Endothelial cell of umbilical vein (primary cell): Measurements from ENCODE around the gene CHD6.

Source experiments
- MAX ChIP-seq: IDR thresholded peaks from 2 replicates; pipeline ENCODE4 v1.6.1; 2011; ENCODE audit not compliant: insufficient read depth, insufficient read length
- MYC ChIP-seq: IDR thresholded peaks from one replicate; pipeline ENCODE4 v1.6.1; 2011; ENCODE audit warnings: mild to moderate bottlenecking, low read depth, low read length
- TF ChIP-seq, protein P1 (sequence below), 2 donors: IDR thresholded peaks; 1 replicate in 1 of 2; 2 replicates in 1 of 2; pipeline ENCODE4 v1.5.1; 2011; ENCODE audit warnings: low read length in 2 of 2, mild to moderate bottlenecking in 2 of 2, moderate library complexity in 2 of 2, control low read depth in 1 of 2, inconsistent platforms in 1 of 2, low read depth in 1 of 2; ENCODE audit not compliant: insufficient read depth in 1 of 2; ENCODE audit errors: extremely low read depth in 1 of 2

GRCh38 chr20:41355598-41356203 lies 262.5 kb downstream of the CHD6 start:
- TF ChIP-seq, protein P1, sequence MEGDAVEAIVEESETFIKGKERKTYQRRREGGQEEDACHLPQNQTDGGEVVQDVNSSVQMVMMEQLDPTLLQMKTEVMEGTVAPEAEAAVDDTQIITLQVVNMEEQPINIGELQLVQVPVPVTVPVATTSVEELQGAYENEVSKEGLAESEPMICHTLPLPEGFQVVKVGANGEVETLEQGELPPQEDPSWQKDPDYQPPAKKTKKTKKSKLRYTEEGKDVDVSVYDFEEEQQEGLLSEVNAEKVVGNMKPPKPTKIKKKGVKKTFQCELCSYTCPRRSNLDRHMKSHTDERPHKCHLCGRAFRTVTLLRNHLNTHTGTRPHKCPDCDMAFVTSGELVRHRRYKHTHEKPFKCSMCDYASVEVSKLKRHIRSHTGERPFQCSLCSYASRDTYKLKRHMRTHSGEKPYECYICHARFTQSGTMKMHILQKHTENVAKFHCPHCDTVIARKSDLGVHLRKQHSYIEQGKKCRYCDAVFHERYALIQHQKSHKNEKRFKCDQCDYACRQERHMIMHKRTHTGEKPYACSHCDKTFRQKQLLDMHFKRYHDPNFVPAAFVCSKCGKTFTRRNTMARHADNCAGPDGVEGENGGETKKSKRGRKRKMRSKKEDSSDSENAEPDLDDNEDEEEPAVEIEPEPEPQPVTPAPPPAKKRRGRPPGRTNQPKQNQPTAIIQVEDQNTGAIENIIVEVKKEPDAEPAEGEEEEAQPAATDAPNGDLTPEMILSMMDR (IDR thresholded peaks at IDR 0.05; ENCODE audit: extremely low read depth in 1 of 2, insufficient read depth in 1 of 2, low read depth in 1 of 2, low read length in 2 of 2), result no peak
- TF ChIP-seq MAX, result no peak
- no peak for TF ChIP-seq MYC
